ENCODE measurements around the gene KCTD16.

DNA sequence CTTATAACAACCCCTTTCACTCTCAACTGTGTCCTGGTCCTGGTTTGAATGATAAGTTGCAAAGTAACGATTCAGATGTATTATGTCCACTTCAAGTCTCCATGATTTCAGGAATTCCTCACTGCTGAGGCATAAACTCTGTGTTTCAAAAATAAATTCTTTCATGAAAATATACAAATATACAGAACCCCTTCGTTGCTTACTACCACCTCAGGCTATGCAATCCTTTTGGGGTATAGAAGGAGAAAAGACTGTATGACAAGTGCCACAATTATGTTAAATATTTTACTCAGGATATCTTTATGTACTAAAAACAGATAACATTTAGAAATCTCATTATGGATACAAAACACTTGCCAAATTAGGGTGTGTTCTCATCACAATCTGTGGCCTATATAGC, 190.7 kb downstream of the KCTD16 start:
- TF ChIP-seq, protein P1, sequence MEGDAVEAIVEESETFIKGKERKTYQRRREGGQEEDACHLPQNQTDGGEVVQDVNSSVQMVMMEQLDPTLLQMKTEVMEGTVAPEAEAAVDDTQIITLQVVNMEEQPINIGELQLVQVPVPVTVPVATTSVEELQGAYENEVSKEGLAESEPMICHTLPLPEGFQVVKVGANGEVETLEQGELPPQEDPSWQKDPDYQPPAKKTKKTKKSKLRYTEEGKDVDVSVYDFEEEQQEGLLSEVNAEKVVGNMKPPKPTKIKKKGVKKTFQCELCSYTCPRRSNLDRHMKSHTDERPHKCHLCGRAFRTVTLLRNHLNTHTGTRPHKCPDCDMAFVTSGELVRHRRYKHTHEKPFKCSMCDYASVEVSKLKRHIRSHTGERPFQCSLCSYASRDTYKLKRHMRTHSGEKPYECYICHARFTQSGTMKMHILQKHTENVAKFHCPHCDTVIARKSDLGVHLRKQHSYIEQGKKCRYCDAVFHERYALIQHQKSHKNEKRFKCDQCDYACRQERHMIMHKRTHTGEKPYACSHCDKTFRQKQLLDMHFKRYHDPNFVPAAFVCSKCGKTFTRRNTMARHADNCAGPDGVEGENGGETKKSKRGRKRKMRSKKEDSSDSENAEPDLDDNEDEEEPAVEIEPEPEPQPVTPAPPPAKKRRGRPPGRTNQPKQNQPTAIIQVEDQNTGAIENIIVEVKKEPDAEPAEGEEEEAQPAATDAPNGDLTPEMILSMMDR (IDR thresholded peaks at IDR 0.05) = no peak
- TF ChIP-seq POLR2AphosphoS5 (IDR thresholded peaks at IDR 0.05) = no peak

All from suprapubic skin (tissue), 3 donors.